Measurements from ENCODE around the gene AVPI1. TPM values are rescaled to one million over a fixed set of nuclear protein-coding genes. Genes with fewer than 3 reads are reported as not detected.

Gene AVPI1
- total RNA-seq, 4 donors from 2014 or later: 17.7 to 195 (median 69.0) TPM

DNA sequence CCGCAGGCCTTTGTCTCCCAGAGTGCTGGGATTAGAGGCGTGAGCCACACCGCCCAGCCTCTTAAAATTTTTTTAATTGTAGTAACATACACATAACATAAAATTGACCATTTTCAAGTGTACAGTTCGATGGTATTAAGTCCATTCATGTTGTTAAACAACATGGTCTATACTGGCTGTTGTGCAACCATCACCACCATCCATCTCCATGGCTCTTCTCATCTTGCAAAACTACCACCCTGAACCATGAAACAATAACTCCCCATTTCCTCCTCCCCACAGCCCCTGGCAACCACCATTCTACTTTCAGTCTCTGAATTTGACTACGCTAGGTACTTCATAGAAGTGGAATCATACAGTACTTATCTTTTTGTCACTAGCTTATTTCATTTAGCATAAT lies 42.0 kb upstream of the AVPI1 start:
- DNase-seq (ENCODE audit: low spot score) (no peak), ATAC-seq (ENCODE audit: low FRiP score) (no peak)
- TF ChIP-seq, protein P1, sequence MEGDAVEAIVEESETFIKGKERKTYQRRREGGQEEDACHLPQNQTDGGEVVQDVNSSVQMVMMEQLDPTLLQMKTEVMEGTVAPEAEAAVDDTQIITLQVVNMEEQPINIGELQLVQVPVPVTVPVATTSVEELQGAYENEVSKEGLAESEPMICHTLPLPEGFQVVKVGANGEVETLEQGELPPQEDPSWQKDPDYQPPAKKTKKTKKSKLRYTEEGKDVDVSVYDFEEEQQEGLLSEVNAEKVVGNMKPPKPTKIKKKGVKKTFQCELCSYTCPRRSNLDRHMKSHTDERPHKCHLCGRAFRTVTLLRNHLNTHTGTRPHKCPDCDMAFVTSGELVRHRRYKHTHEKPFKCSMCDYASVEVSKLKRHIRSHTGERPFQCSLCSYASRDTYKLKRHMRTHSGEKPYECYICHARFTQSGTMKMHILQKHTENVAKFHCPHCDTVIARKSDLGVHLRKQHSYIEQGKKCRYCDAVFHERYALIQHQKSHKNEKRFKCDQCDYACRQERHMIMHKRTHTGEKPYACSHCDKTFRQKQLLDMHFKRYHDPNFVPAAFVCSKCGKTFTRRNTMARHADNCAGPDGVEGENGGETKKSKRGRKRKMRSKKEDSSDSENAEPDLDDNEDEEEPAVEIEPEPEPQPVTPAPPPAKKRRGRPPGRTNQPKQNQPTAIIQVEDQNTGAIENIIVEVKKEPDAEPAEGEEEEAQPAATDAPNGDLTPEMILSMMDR (IDR thresholded peaks at IDR 0.05): no peak

DNA sequence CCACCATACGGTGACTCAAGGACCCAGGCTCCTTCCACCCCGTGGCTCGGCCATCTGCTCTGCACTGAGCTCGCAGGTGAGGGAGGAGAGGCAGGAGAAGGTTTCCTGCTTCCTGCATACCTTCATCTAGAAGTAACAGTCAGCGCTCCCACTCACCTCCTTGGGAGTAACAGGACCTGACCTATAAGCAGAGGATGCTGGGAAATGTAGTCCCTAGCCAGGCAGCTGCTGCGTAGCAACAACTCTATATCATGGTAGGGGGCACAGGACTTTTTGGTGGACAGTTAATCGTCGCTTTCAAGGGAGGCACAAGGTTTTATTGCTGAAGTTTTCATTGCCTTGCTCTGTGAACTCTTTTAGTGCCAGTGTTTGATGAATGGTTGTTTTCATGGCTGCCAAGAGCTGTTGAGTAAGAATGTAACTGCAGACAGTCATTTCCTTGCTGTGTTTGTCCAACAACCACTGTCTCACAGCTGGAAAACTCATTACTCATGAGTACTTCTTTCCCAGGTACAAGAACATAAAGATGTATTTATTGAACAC lies 39.7 kb upstream of the AVPI1 start:
- DNase-seq (ENCODE audit: low spot score): no peak
- peak; percentile 79 for ATAC-seq (ENCODE audit: low FRiP score)
- TF ChIP-seq, protein P1 (IDR thresholded peaks at IDR 0.05): no peak

DNA sequence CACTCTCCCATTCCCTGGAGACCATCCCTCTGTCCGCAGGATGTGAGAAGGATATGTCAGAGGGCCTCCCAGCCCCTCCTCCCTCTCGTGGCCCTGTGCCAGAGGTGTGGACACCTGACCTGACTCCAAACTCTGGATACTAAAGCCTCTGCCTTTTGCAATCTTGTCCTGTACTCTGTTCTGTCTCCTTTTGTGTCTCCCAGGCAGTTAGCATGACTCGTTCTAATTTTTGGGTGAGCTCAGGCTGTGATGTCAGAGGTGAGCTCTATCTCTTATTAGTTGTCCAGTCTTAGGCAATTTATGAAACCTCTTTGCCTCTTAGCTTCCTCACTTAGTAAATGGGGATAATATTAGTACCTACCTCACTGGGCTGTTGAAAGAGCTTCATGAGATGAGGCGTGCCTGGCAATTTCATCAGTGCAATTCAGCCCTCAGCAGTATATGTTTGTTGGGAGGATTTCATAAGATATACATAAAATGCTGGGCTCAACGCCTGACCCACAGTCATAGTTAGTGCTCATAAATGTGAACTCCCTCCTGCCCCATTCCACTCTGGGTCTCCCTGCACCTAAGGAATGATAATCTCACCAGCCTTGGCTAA lies 37.4 kb upstream of the AVPI1 start:
- ATAC-seq (ENCODE audit: low FRiP score) (peak; percentile 83), DNase-seq (ENCODE audit: low spot score) (no peak)
- TF ChIP-seq, protein P1 (IDR thresholded peaks at IDR 0.05): no peak

DNA sequence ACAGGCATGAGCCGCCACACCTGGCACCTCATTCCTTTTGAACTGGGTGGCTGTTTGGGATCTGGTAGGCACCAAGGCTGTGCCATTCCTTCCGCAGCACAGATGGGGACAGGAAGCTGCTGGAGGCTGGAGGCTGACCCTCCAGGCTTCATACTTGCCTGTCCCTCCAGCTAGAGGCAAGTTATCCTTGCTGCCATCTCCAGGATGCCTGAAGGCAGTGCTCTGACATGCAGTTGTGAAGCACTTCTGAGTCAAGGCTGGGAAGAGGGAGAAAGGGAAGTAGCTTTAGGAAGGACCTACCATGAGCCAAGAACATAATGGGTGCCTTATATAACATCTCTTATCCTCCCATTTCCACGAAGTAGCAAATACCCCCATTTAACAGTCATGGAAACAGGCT lies 36.0 kb upstream of the AVPI1 start:
- TF ChIP-seq, protein P1 (IDR thresholded peaks at IDR 0.05): no peak
- DNase-seq (ENCODE audit: low spot score) (no peak), ATAC-seq (ENCODE audit: low FRiP score) (no peak)

DNA sequence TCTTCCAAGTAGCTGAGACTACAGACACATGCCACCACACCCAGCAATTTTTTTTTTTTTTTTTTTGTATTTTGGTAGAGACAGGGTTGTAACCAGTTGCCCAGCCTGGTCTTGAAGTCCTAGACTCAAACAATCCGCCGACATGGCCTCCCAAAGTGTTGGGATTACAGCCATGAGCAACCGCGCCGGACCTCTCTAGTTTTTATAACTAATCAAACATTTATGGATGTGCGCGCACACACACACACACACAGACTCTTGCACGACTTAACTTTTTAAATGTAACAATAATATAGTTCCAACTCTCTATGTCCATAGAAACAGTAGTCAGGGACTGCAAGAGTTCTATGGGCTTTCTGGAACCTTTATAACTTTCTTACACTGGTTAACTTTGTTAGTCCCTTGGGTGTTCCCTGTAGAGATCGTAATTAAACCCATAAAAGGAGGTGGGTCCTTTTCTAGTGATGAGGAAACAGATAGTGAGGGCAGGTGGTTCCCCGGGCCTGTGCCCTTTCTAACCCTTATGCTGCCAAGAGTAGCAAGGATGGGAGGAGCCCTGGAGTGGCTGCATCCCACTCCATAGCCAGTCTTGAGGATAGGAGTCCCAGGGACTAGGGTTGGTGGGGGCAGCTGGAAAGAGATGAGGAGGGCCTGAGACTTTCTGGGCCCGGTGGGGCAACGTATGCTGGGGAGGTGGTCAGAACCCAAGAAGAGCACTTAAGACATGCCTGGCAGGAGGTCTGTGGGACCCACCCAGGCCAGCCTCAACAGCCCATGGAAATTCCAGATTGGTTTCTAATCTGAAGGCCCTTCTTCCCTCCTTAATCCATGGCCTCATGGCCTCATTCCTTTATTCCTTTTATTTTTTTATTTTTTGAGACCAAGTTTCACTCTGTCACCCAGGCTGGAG lies 35.1 kb upstream of the AVPI1 start:
- no peak for ATAC-seq (ENCODE audit: low FRiP score)
- no peak for DNase-seq (ENCODE audit: low spot score)
- TF ChIP-seq, protein P1 (IDR thresholded peaks at IDR 0.05): no peak

DNA sequence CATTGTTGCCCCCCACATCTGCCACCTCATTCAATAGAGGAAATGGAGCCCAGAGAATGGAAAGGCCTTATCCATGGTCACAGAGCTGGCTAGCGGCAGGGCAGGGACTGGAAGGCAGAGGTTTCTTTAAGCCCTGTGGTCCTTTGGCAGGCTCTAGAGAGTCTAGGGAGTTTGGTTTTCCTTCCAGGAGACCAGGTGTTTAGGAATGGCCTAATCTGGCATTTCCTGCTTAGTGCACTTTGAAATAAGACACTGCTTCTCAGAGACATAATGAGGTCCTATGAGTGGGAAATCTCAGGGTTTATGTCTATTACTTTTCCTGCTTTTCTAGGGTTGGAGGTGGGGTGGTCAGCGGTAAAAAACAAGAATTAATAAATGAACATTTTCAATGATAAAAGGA lies 32.6 kb upstream of the AVPI1 start:
- no peak for ATAC-seq (ENCODE audit: low FRiP score)
- TF ChIP-seq, protein P1 (IDR thresholded peaks at IDR 0.05): no peak
- DNase-seq (ENCODE audit: low spot score): no peak
